Measurements from ENCODE around the gene EHBP1.

Gene EHBP1

DNA sequence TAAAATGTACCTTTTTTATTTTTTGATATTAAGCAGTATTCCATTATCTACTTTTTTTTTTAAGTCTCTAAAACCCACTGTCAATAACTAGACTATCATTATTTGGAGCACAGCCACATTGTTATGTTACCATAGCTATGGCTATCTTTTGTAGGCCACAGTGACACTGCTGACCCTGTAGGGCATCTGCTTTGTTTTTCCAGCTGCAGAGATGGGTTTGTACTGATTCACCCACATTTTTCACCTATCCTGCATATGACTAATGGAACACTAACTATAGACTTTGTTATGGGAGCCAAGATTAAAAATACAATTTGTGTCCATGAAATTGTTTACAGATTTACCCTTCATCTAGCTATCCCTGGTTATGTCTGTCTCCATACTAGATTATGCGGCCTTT, 323.5 kb downstream of the EHBP1 start:
- TF ChIP-seq, protein P1, sequence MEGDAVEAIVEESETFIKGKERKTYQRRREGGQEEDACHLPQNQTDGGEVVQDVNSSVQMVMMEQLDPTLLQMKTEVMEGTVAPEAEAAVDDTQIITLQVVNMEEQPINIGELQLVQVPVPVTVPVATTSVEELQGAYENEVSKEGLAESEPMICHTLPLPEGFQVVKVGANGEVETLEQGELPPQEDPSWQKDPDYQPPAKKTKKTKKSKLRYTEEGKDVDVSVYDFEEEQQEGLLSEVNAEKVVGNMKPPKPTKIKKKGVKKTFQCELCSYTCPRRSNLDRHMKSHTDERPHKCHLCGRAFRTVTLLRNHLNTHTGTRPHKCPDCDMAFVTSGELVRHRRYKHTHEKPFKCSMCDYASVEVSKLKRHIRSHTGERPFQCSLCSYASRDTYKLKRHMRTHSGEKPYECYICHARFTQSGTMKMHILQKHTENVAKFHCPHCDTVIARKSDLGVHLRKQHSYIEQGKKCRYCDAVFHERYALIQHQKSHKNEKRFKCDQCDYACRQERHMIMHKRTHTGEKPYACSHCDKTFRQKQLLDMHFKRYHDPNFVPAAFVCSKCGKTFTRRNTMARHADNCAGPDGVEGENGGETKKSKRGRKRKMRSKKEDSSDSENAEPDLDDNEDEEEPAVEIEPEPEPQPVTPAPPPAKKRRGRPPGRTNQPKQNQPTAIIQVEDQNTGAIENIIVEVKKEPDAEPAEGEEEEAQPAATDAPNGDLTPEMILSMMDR (IDR thresholded peaks at IDR 0.05; ENCODE audit: insufficient read depth, low read length, missing control alignments) = no peak
- CTCF ChIA-PET = interaction anchor here (0.6 to 1.1 kb wide), 2 partner anchors 26 to 599 kb away, joined by 3 read pairs; no protein-coding TSS in a partner anchor

DNA sequence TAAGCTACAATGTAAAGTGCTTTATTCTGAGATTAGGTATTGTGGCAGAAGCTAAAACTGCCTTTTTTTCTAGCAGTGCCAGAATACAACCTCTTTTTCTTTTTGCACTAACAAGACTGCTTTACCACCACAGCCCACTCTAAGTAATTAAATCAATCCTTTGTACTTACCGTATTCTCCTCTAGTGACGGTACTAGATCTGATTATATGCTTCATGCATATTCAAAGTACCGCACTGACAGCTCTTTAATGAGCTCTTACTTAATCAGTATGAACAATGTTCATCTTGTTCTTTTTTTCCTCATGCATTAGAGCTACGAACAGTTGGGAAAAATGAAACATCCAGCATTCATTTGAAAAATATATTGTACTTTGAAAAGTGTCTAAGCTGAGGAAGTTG, 329.0 kb downstream of the EHBP1 start:
- CTCF ChIA-PET = no interaction called here
- TF ChIP-seq, protein P1 (IDR thresholded peaks at IDR 0.05; ENCODE audit: insufficient read depth, low read length, missing control alignments) = no peak
- no peak for DNase-seq (ENCODE audit: low read depth, low spot score)
- POLR2A ChIA-PET = no interaction called here
- H3K4me3 ChIP-seq (ENCODE audit: low read depth, low read length) = no peak overlapping the region

More for the DNA sequence above, 323.5 kb downstream of the EHBP1 start:
- no peak overlapping the region for H3K4me3 ChIP-seq (ENCODE audit: low read depth, low read length)
- no peak for DNase-seq (ENCODE audit: low read depth, low spot score)
- POLR2A ChIA-PET = no interaction called here

DNA sequence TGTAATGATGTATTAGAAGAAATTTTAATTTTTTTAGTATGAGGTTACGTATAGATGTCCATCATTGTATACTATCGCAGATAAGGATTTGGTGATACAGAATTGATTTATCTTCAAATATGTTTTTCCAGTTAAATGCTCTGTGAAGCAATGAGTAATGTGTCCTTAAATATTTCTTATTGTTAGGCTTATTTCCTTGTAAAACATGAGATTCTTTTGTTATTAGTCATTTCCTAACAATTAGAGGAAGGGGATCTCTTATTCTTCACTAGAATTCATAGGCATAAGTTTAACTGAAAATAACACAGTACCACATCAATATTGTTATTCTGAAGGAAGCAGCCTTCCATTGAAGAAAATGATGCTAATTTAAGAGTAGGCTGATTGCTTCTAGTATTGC, 329.7 kb downstream of the EHBP1 start:
- no peak overlapping the region for H3K4me3 ChIP-seq (ENCODE audit: low read depth, low read length)
- POLR2A ChIA-PET = no interaction called here
- CTCF ChIA-PET = no interaction called here
- TF ChIP-seq, protein P1 (IDR thresholded peaks at IDR 0.05; ENCODE audit: insufficient read depth, low read length, missing control alignments) = no peak
- no peak for DNase-seq (ENCODE audit: low read depth, low spot score)

DNA sequence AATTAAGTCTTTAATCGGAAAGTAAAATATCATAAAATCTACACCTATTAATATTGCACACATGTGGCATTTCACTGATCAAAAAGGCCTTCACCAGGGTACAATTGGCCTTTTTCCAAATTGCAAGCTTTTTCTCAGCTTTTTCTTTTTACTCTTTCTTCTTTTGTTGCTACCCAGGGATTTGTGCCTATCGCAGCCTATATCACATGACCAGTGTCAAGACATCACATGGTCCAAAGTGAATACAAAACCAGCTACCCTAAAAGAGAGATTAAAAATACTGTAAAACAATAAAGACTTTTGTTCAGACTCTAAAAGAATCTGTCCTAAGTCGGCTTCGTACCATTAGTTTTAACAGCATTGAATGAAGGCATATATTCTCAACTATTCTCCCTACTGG, 330.1 kb downstream of the EHBP1 start:
- H3K4me3 ChIP-seq (ENCODE audit: low read depth, low read length) = no peak overlapping the region
- CTCF ChIA-PET = no interaction called here
- POLR2A ChIA-PET = no interaction called here

DNA sequence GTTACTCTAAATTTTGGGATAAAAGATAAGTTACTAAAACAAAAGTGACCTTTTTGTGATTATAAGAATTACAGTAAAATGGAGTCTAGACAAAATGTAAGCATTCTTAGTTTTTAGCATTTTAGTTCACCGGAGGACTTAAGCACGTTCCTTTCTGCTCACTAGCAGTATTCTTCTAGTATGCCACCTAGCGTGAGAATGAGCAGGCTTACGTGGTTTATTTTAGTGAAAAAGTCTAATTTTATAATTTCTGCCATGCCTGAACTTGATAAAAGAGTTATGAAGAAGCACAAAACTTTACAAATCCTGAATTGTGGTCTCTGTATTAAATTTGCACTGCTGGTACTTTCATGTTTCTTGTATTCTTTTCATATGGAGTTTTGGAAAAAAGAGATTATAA, 332.5 kb downstream of the EHBP1 start:
- no peak overlapping the region for H3K4me3 ChIP-seq (ENCODE audit: low read depth, low read length)
- TF ChIP-seq, protein P1 (IDR thresholded peaks at IDR 0.05; ENCODE audit: insufficient read depth, low read length, missing control alignments) = no peak
- ChIA-PET CTCF (no interaction called here), POLR2A (no interaction called here)
- DNase-seq (ENCODE audit: low read depth, low spot score) = no peak

More for the DNA sequence above, 330.1 kb downstream of the EHBP1 start:
- TF ChIP-seq, protein P1 (IDR thresholded peaks at IDR 0.05; ENCODE audit: insufficient read depth, low read length, missing control alignments) = no peak
- no peak for DNase-seq (ENCODE audit: low read depth, low spot score)

DNA sequence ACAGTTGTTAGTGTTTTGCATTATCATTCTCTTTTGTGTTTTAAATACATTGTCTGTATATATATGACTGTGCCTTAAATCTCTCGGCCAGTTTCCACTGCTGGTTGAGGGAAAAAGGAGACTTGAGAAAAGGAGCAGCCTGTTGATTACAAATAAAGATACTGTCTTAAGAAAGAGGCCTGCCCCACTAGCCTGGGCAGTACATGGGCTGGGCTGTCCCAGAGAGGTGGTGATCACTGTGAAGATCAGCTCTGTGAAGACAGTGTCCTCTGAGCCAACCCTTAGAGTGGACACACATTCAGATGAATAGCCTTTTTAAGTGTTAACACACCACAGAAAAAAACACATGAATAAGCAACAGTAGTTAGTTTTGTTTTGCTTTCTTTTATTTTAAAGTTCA, 335.1 kb downstream of the EHBP1 start:
- TF ChIP-seq, protein P1 (IDR thresholded peaks at IDR 0.05; ENCODE audit: insufficient read depth, low read length, missing control alignments) = no peak
- ChIA-PET CTCF (no interaction called here), POLR2A (no interaction called here)
- no peak for DNase-seq (ENCODE audit: low read depth, low spot score)
- no peak overlapping the region for H3K4me3 ChIP-seq (ENCODE audit: low read depth, low read length)

Data from AG04449 (cell line).